ENCODE measurements around the gene FBXO9. TPM values are rescaled to one million over a fixed set of nuclear protein-coding genes. Genes with fewer than 3 reads are reported as not detected.

The FBXO9 gene
- total RNA-seq, 1 experiment from 2014 or later: 68.4 TPM

- no peak for DNase-seq
These were observed 20.6 kb upstream of the FBXO9 start for GRCh38 chr6:53044572-53044971.

More at GRCh38 chr6:53044572-53044971, 20.6 kb upstream of the FBXO9 start:
- peaks cover 19 to 26% of the 10 kb centered on the region in 2 experiments for H3K4me1 Mint-ChIP-seq
- Histone ChIP-seq H2BK120ac (ENCODE audit: low read depth, low read length, poor library complexity, severe bottlenecking) (no peak overlapping the region), H3T11ph (ENCODE audit: low read length) (no peak overlapping the region), H4K5ac (ENCODE audit: insufficient read length, low read depth, low read length) (no peak overlapping the region), H3K9me3 (ENCODE audit: control insufficient read depth, low read depth, low read length) (no peaks in the 10 kb centered on the region), H2BK12ac (ENCODE audit: insufficient read length, low read depth, low read length) (no peak overlapping the region), H3K23ac (ENCODE audit: insufficient read length, low read depth, low read length) (no peak overlapping the region), H2BK20ac (ENCODE audit: low read depth, low read length, poor library complexity, severe bottlenecking) (no peak overlapping the region), H3K4ac (ENCODE audit: low read depth, low read length) (no peak overlapping the region), H2BK5ac (ENCODE audit: insufficient read length, low read length) (no peak overlapping the region), H2AK5ac (ENCODE audit: insufficient read length, low read length) (no peak overlapping the region), H3K9ac (ENCODE audit: extremely low read depth, insufficient read length, low read length) (no peak overlapping the region), H3K4me2 (ENCODE audit: insufficient read depth, insufficient read length, low read length) (no peak overlapping the region), H3K79me1 (ENCODE audit: insufficient read depth, low read depth, low read length, poor library complexity, severe bottlenecking) (no peaks in the 10 kb centered on the region), H4K20me1 (ENCODE audit: control insufficient read depth, insufficient read depth, insufficient read length) (no peaks in the 10 kb centered on the region), H3K27me3 (ENCODE audit: insufficient read depth, low read length) (no peaks in the 10 kb centered on the region; the same call in 1 of the 2 replicates), H3K14ac (ENCODE audit: insufficient read depth, low read length) (no peak overlapping the region), H4K8ac (replicated peaks; ENCODE audit: insufficient read length, low read depth, low read length) (no peak overlapping the region), H3K79me2 (ENCODE audit: insufficient read depth, low read length) (no peaks in the 10 kb centered on the region), H2BK15ac (ENCODE audit: low read depth, low read length) (no peak overlapping the region), H3K27ac (ENCODE audit: insufficient read length, low read depth, low read length) (no peak overlapping the region), H2AFZ (ENCODE audit: low read length) (no peak overlapping the region), H3K56ac (ENCODE audit: insufficient read length, low read depth, low read length) (no peak overlapping the region), H3K18ac (ENCODE audit: insufficient read length, low read depth, low read length) (no peak overlapping the region), H3K4me1 (ENCODE audit: insufficient read depth, low read length) (no peaks in the 10 kb centered on the region; the same call in 1 of the 2 replicates), H3K23me2 (ENCODE audit: insufficient read length, low read depth, low read length, poor library complexity, severe bottlenecking) (no peaks in the 10 kb centered on the region), H4K91ac (ENCODE audit: insufficient read length, low read depth, low read length) (no peak overlapping the region)
- no peak overlapping the region; a peak in 2 of 7 replicates for H3K27ac Mint-ChIP-seq
- H3K36me3 Mint-ChIP-seq (ENCODE audit: insufficient read depth in 1 of 3, low read depth in 3 of 3): peaks cover 7 to 18% (median 18%) of the 10 kb centered on the region in 3 experiments
- H3K9me3 Mint-ChIP-seq: no peaks in the 10 kb centered on the region
- TF ChIP-seq CTCF (conservative IDR thresholded peaks at IDR 0.05): no peak
- no peaks in the 10 kb centered on the region for H3K27me3 Mint-ChIP-seq (ENCODE audit: low read depth)
- peak overlapping the region in 1 of 2 experiments; percentile 41; a peak in 1 of 5 replicates for H3K4me3 Mint-ChIP-seq
- no CpG with 5 or more reads among the region's 4 CpGs for WGBS (ENCODE audit: extremely low coverage, insufficient read length, low lambda C conversion rate)
